Measurements from ENCODE around the gene DDX39A.
"Not testable (repeated sequence)": the region's sequence is repeated elsewhere in the genome, so short reads cannot be mapped to it uniquely, and the experiment has no call there.

DDX39A gene

GRCh38 chr19:14405758-14406644 is 13.1 kb downstream of the DDX39A start:
- H3K27ac ChIP-seq = peak overlapping the region; percentile 65
- H3K9me3 ChIP-seq = peaks cover 11% of the 10 kb centered on the region
- no peaks in the 10 kb centered on the region for H3K27me3 ChIP-seq
- H3K4me3 ChIP-seq (ENCODE audit: low read depth in 1 of 2, low read length in 1 of 2) = peak overlapping the region; percentile 29 to 59
- peaks cover 100% of the 10 kb centered on the region for H3K36me3 ChIP-seq
- peak; percentile 92 for TF ChIP-seq CTCF (IDR thresholded peaks at IDR 0.05)
- peaks cover 0 to 8% of the 10 kb centered on the region in 2 experiments for H3K4me1 ChIP-seq (ENCODE audit: control insufficient read depth in 1 of 2, insufficient read depth in 1 of 2, low read depth in 1 of 2, low read length in 1 of 2)

- H3K4me3 ChIP-seq (ENCODE audit: low read depth in 1 of 2, low read length in 1 of 2) = peak overlapping the region in 1 of 2 experiments; percentile 29
- peaks cover 100% of the 10 kb centered on the region for H3K36me3 ChIP-seq
- H3K4me1 ChIP-seq (ENCODE audit: control insufficient read depth in 1 of 2, insufficient read depth in 1 of 2, low read depth in 1 of 2, low read length in 1 of 2) = peaks cover 0 to 8% of the 10 kb centered on the region in 2 experiments
- H3K27me3 ChIP-seq = no peaks in the 10 kb centered on the region
- no peak for TF ChIP-seq CTCF (IDR thresholded peaks at IDR 0.05)
- peaks cover 11% of the 10 kb centered on the region for H3K9me3 ChIP-seq
- H3K27ac ChIP-seq = peak overlapping the region; percentile 65
These were observed 13.8 kb downstream of the DDX39A start for GRCh38 chr19:14405380-14405757.

GRCh38 chr19:14404312-14404711 is 14.8 kb downstream of the DDX39A start:
- H3K4me1 ChIP-seq (ENCODE audit: control insufficient read depth in 1 of 2, insufficient read depth in 1 of 2, low read depth in 1 of 2, low read length in 1 of 2) = peaks cover 0 to 8% of the 10 kb centered on the region in 2 experiments
- no peak overlapping the region for H3K4me3 ChIP-seq (ENCODE audit: low read depth in 1 of 2, low read length in 1 of 2)
- no peak for TF ChIP-seq CTCF (IDR thresholded peaks at IDR 0.05)
- peaks cover 11% of the 10 kb centered on the region for H3K9me3 ChIP-seq
- H3K36me3 ChIP-seq = peaks cover 100% of the 10 kb centered on the region
- H3K27me3 ChIP-seq = no peaks in the 10 kb centered on the region
- peak overlapping the region; percentile 10 for H3K27ac ChIP-seq

GRCh38 chr19:14403145-14403930 is 15.8 kb downstream of the DDX39A start:
- Histone ChIP-seq H3K9me3 (peaks cover 11% of the 10 kb centered on the region), H3K36me3 (peaks cover 100% of the 10 kb centered on the region)
- not testable (repeated sequence) for H3K4me3 ChIP-seq (ENCODE audit: low read depth in 1 of 2, low read length in 1 of 2); H3K4me1 ChIP-seq (ENCODE audit: control insufficient read depth in 1 of 2, insufficient read depth in 1 of 2, low read depth in 1 of 2, low read length in 1 of 2); H3K27me3 ChIP-seq; H3K27ac ChIP-seq

- H3K9me3 ChIP-seq = peaks cover 11% of the 10 kb centered on the region
- peaks cover 0 to 8% of the 10 kb centered on the region in 2 experiments for H3K4me1 ChIP-seq (ENCODE audit: control insufficient read depth in 1 of 2, insufficient read depth in 1 of 2, low read depth in 1 of 2, low read length in 1 of 2)
- H3K36me3 ChIP-seq = peaks cover 100% of the 10 kb centered on the region
- peak overlapping the region; percentile 59 for H3K27ac ChIP-seq
- H3K27me3 ChIP-seq = no peaks in the 10 kb centered on the region
- TF ChIP-seq CTCF (IDR thresholded peaks at IDR 0.05) = no peak
- H3K4me3 ChIP-seq (ENCODE audit: low read depth in 1 of 2, low read length in 1 of 2) = no peak overlapping the region
These were observed 16.6 kb downstream of the DDX39A start for GRCh38 chr19:14402332-14403144.
